GM12874 (cell line): ENCODE measurements around the gene SPTBN1.

Experiments used
- TF ChIP-seq, protein P1 (sequence below): IDR thresholded peaks from 2 replicates; pipeline ENCODE4 v1.5.1; 2011; ENCODE audit warnings: low read depth, mild to moderate bottlenecking, control low read depth, low read length, moderate library complexity; ENCODE audit not compliant: insufficient read depth

Gene SPTBN1

DNA sequence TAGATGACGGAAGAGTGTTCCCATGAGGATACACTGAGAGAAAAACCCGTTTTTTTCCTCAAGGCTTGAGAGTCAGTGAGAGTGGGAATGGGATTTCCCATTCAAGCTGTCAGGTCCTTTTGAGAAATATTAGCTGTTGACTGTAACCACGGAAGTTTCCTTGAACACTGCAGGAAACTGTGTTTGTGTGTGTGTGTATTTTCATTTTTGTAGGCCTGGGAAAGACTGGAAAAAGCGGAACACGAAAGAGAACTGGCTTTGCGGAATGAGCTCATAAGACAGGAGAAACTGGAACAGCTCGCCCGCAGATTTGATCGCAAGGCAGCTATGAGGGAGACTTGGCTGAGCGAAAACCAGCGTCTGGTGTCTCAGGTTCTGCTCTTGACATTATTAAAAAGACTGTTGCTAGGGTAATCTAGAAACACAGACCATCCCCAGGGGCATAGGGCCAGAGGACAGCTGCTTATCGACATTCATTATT is 168.5 kb downstream of the SPTBN1 start:
- TF ChIP-seq, protein P1, sequence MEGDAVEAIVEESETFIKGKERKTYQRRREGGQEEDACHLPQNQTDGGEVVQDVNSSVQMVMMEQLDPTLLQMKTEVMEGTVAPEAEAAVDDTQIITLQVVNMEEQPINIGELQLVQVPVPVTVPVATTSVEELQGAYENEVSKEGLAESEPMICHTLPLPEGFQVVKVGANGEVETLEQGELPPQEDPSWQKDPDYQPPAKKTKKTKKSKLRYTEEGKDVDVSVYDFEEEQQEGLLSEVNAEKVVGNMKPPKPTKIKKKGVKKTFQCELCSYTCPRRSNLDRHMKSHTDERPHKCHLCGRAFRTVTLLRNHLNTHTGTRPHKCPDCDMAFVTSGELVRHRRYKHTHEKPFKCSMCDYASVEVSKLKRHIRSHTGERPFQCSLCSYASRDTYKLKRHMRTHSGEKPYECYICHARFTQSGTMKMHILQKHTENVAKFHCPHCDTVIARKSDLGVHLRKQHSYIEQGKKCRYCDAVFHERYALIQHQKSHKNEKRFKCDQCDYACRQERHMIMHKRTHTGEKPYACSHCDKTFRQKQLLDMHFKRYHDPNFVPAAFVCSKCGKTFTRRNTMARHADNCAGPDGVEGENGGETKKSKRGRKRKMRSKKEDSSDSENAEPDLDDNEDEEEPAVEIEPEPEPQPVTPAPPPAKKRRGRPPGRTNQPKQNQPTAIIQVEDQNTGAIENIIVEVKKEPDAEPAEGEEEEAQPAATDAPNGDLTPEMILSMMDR = no peak

DNA sequence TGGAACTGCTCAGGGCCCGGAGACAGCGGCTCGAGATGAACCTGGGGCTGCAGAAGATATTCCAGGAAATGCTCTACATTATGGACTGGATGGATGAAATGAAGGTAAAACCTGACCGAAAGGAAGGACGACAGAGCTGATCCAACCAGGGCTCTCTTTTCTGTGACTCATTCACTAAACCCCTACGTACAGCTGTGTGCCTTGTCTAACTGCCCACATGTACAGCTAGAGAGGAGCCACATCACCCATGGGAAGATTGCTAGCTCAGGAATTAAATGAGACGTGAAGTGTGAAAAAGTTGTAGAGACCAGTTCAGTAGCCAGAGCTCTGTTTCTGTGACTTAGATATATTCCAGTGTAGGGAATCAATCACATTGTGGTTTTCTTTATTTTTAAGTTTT is 170.0 kb downstream of the SPTBN1 start:
- TF ChIP-seq, protein P1 = no peak

DNA sequence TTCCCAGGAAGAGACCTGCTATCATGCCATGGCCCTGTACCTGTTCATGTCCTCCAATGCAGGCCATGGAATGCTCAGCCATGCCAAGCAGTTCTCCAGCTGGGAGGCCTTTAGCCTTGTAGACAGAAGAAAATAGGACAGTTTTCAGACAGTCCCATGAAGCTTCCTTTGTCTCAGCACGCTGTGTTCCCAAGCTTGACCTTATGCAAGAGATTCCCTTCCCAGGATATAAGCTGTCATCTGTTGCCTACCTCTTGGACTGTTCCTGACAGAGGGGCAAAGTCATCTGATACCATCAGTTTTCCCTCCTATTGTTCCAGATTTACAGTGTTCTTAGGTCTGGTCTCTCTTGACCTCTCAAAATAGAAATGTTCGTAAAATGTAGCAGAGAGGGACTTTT is 170.8 kb downstream of the SPTBN1 start:
- TF ChIP-seq, protein P1 = no peak

DNA sequence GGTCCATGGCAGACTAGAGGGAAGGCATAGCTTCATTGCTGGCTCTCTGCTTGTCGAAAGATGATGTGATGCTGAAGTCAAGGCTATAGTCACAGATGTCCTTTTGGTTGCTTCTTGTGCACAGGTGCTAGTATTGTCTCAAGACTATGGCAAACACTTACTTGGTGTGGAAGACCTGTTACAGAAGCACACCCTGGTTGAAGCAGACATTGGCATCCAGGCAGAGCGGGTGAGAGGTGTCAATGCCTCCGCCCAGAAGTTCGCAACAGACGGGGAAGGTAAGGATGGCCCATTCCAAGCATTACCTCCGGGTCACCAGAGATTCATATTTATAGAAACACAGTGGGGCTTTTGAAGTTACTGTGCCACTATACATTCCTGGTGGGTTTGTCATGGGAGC is 171.8 kb downstream of the SPTBN1 start:
- TF ChIP-seq, protein P1 = no peak

DNA sequence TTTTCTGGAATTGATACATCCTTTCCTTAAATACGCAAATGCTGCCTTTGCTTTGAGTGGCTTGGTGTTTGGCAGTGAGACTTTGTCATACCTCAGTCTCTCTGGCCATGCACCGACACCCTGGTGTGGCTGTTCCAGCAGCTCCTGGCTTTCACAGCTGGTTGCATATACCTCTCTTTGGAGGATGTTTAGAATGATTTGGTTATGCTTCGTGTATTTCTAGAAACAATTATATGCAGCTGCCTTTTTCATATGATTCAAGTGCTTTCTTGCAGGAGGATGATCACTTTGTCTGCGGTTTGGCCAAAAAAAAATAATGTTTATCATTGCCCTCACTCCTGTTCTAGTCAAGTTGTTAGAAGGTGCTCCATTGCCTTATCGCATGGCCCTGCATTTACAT is 172.3 kb downstream of the SPTBN1 start:
- TF ChIP-seq, protein P1 = no peak

DNA sequence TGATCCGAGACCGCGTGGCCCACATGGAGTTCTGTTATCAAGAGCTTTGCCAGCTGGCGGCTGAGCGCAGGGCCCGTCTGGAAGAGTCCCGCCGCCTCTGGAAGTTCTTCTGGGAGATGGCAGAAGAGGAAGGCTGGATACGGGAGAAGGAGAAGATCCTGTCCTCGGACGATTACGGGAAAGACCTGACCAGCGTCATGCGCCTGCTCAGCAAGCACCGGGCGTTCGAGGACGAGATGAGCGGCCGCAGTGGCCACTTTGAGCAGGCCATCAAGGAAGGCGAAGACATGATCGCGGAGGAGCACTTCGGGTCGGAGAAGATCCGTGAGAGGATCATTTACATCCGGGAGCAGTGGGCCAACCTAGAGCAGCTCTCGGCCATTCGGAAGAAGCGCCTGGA is 172.8 kb downstream of the SPTBN1 start:
- TF ChIP-seq, protein P1 = no peak

DNA sequence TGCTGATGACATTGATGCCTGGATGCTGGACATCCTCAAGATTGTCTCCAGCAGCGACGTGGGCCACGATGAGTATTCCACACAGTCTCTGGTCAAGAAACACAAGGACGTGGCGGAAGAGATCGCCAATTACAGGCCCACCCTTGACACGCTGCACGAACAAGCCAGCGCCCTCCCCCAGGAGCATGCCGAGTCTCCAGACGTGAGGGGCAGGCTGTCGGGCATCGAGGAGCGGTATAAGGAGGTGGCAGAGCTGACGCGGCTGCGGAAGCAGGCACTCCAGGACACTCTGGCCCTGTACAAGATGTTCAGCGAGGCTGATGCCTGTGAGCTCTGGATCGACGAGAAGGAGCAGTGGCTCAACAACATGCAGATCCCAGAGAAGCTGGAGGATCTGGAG is 173.3 kb downstream of the SPTBN1 start:
- TF ChIP-seq, protein P1 = no peak
